Caki2 (cell line): ENCODE results near the gene OR14J1. TPM values are rescaled to one million over a fixed set of nuclear protein-coding genes. Genes with fewer than 3 reads are reported as not detected.
"Not testable (repeated sequence)": the region's sequence is repeated elsewhere in the genome, so short reads cannot be mapped to it uniquely, and the experiment has no call there.

Source experiments
- DNase-seq: peaks from one replicate; pipeline ENCODE4 v3.0.0-alpha.2; 2015; ENCODE audit warnings: low read depth
- in situ Hi-C: cut with HindIII; loops from 2 replicates; pipeline ENCODE4 v1.10.0; 2016; ENCODE audit warnings: low sequenced_read_pairs, low pct_unique_long_range_greater_than_20kb, mixed read lengths
- total RNA-seq: library from RNA; depleted of rRNA; stranded (reverse); fragments of >200 nt; shearing (Covaris generic); gene quantifications from 2 replicates; pipeline ENCODE4 v1.2.3, GENCODE V29; 2014; ENCODE audit warnings: low replicate concordance; rRNA removed

Gene OR14J1, protein sequence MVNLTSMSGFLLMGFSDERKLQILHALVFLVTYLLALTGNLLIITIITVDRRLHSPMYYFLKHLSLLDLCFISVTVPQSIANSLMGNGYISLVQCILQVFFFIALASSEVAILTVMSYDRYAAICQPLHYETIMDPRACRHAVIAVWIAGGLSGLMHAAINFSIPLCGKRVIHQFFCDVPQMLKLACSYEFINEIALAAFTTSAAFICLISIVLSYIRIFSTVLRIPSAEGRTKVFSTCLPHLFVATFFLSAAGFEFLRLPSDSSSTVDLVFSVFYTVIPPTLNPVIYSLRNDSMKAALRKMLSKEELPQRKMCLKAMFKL
- total RNA-seq, result not detected in 2 replicates

- in situ Hi-C loops, result no loop called here
Measured at GRCh38 chr6:29301316-29301715, at the start of gene OR14J1. Gene OR14J1 (plus strand): TSS chr6:29301701. CDS start chr6:29306690, 4,989 bp downstream.

DNA sequence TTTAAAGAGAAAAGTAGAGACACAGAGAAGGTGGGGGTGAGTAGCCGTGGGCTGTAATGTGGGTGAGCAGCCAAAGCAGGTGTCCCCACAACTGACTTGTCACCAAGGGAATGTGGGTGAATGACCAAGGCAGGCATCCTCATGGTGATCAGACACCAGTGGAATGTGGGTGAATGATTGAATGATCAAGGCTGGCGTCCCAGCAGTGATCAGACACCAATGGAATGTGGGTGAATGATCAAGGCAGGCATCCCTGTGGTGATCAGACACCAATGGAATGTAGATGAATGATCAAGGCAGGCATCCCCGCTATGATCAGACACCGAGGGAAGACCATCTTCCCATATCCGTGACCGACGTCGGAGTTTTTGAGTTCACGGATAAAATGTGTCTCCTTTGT lies 49.8 kb upstream of the OR14J1 start:
- in situ Hi-C loops, result no loop called here
- DNase-seq, result no peak

More at GRCh38 chr6:29301316-29301715, at the start of gene OR14J1:
- DNase-seq, result no peak

- in situ Hi-C loops, result no loop called here
- DNase-seq, result no peak
Measured at GRCh38 chr6:29255530-29255929, 46.0 kb upstream of the OR14J1 start.

DNA sequence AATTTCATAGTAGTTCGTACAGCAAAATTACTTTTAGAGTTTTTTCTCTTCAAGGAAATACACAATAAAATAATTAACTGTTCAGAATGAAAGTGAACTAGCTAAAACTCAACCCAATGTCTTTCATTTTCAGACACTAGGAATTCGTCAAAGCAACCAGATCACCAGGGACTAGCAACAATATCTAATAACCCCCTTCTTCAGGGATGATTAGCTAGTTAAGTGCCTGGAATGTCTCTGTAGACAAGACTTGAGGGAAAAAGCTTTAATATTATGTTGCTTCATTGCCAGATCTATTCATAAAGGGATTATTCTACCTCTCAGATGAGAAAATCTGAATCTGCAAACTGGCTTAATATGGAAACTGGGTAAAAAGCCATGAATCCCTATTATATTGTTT lies 41.8 kb upstream of the OR14J1 start:
- in situ Hi-C loops, result no loop called here
- DNase-seq, result no peak

GRCh38 chr6:29263001-29263400 lies 38.5 kb upstream of the OR14J1 start:
- in situ Hi-C loops, result no loop called here
- DNase-seq, result no peak

GRCh38 chr6:29294499-29294914 lies 7.0 kb upstream of the OR14J1 start:
- in situ Hi-C loops, result no loop called here

GRCh38 chr6:29295181-29295585 lies 6.3 kb upstream of the OR14J1 start:
- no peak for DNase-seq
- in situ Hi-C loops, result no loop called here

More at GRCh38 chr6:29294499-29294914, 7.0 kb upstream of the OR14J1 start:
- DNase-seq, result peak; percentile 44

DNA sequence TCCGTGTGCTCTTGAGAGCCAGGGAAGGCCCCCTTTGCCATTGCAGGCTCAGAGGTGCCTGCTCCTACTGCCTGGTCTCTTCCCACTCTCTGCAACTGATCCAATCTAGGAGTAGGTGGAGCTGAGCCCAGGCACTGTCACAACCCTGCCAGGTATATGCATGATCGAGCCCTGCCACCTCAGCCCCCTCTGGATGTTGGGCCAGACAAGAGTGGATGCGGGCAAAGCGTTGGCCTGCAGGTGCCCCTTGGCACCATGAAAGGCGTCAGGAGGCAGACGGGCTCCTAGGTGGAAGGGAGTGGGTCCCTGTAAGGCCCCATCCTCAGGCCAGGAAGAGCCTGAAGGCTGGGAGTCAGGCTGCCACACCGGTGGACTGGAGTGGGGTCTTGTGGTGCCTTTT lies 5.9 kb upstream of the OR14J1 start:
- in situ Hi-C loops, result no loop called here
- DNase-seq, result no peak

- no peak for DNase-seq
- in situ Hi-C loops, result no loop called here
Measured at GRCh38 chr6:29319931-29320330, 18.4 kb downstream of the OR14J1 start.

- in situ Hi-C loops, DNase-seq: not testable (repeated sequence)
Measured at GRCh38 chr6:29323332-29323731, 21.8 kb downstream of the OR14J1 start.

GRCh38 chr6:29325777-29326176 lies 24.3 kb downstream of the OR14J1 start:
- in situ Hi-C loops, result no loop called here
- DNase-seq, result no peak

DNA sequence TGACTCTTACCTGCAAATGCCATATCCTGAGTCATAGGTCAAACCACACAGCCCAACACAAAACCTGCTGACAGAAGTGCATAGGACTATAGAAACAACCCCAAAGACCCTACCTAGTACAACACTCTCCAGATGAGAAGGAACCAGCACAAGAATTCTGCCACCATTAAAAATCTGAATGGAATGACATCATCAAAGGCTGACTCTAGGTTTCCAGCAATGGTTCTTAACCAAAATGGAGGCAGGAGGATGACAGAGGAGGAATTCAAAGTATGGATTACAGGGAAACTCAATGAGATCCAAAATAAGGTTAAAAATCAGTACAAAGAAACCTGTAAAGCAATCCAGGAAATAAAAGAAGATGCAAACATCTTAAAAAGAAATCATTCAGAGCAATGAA lies 31.2 kb downstream of the OR14J1 start:
- in situ Hi-C loops, result no loop called here
- no peak for DNase-seq

DNA sequence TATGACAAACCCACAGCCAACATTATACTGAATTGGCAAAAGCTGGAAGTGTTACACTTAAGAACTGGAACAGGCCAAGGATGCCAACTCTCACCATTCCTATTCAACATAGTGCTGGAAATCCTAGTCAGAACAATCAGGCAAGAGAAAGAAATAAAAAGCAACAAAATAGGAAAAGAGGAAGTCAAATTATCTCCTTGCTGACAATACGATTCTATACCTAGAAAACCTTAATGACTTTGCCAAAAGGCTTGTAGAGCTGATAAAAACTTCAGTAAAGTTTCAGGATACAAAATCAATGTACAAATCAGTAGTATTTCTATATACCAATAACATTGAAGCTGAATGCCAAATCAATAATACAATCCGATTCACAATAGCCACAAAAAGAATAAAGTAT lies 34.8 kb downstream of the OR14J1 start:
- DNase-seq, result no peak
- in situ Hi-C loops, result no loop called here

DNA sequence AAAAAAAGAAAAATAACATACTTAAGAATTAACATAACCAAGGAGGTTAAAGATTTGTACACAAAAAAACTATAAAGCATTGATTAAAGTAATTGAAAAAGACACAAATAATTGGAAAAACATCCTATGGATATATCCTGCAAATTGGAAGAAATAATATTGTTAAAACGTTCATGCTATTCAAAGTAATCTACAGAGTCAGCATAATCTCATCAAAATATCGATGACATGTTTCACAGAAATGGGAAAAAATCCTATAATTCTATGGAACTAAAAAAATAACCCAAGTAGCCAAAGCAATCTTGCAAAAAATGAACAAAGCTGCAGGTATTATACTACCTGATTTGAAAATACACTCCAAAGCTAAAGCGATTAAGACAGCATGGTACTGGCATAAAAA lies 43.9 kb downstream of the OR14J1 start:
- no peak for DNase-seq
- in situ Hi-C loops, result no loop called here

DNA sequence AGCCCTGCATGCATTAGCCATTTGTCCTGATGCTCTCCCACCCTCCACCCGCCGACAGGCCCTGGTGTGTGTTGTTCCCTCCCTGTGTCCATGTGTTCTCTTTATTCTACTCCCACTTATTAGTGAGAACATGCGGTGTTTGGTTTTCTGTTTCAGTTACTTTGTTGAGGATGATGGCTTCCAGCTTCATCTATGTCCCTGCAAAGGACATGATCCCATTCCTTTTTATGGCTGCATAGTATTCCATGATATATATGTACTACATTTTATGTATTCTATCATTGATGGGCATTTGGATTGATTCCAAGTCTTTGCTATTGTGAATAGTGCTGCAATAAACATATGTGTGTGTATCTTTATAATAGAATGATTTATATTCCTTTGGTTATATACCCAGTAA lies 47.8 kb downstream of the OR14J1 start:
- in situ Hi-C loops, result not testable (repeated sequence)

DNA sequence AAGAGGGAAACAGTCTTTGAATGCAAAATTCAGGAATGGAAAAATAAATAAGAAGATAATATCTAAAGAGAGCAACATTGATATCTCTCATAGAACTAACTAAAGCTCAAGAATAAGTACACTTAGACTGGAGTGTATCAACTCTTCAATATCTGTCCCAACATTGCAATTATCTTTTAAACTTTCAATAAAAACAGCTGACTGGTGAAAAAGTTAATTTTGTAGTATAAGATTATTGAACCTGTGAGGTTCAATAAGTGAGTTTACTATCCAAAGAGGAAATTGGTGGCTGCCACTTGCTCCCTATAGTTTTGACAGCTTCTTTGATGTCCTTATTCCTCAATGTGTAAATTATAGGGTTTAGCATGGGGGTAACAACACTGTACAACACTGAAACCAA lies 53.5 kb downstream of the OR14J1 start:
- in situ Hi-C loops, result no loop called here
- DNase-seq, result no peak

More for the DNA sequence above, 47.8 kb downstream of the OR14J1 start:
- not testable (repeated sequence) for DNase-seq

DNA sequence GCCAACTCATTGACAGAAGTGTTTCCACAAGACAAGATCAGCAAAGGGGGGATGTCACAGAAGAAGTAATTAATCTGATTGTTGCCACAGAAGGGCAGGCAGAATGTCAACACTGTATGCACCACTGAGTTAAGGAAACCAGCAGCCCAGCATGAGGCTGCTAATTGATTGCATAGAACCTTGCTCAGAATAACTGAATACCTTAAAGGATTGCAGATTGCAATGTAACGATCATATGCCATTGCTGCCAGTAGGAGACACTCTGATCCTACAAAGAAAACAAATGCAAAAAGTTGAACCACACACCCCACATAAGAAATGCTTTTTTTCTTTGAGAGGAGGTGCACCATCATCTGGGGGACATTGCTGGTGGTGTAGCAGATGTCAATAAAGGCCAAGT lies 54.1 kb downstream of the OR14J1 start:
- no peak for DNase-seq
- in situ Hi-C loops, result no loop called here
